Body of pancreas (tissue), 4 donors: ENCODE results near the gene TMEM72.

Experiments
- POLR2A ChIP-seq, 3 donors: fragments of 450-650 bp; IDR thresholded peaks; one replicate each; pipeline ENCODE4 v1.6.1; 2016; ENCODE audit warnings: antibody characterized with exemption in 3 of 3, mild to moderate bottlenecking in 2 of 3
- TF ChIP-seq, protein P1 (sequence below), 7 experiments: fragments of 450-650 bp in 4 of 7; fragments of 200-600 bp in 3 of 7; sonication (generic) in 3 of 7; IDR thresholded peaks; one replicate each; pipeline ENCODE4 v1.5.1; 2016 to 2019; ENCODE audit warnings: antibody characterized with exemption in 7 of 7

DNA sequence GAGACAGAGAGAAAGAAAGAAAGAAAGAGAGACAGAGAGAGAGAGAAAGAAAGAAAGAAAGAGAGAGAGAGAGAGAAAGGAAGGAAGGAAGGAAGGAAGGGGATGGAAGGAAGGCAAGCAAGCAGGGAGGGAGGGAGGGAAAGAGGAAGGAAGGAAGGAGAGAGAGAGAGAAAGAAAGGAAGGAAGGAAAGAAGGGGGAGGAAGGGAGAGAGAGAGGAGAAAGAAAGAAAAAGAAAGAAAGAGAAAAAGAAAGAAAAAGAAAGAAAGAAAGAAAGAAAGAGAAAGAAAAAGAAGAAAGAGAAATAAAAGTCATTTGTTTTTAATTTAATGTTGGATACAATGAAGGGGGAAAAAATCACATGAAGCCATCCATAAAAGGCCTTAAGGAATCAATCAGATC is 43.8 kb downstream of the TMEM72 start:
- TF ChIP-seq, protein P1, sequence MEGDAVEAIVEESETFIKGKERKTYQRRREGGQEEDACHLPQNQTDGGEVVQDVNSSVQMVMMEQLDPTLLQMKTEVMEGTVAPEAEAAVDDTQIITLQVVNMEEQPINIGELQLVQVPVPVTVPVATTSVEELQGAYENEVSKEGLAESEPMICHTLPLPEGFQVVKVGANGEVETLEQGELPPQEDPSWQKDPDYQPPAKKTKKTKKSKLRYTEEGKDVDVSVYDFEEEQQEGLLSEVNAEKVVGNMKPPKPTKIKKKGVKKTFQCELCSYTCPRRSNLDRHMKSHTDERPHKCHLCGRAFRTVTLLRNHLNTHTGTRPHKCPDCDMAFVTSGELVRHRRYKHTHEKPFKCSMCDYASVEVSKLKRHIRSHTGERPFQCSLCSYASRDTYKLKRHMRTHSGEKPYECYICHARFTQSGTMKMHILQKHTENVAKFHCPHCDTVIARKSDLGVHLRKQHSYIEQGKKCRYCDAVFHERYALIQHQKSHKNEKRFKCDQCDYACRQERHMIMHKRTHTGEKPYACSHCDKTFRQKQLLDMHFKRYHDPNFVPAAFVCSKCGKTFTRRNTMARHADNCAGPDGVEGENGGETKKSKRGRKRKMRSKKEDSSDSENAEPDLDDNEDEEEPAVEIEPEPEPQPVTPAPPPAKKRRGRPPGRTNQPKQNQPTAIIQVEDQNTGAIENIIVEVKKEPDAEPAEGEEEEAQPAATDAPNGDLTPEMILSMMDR (IDR thresholded peaks at IDR 0.05) = no peak
- TF ChIP-seq POLR2A (IDR thresholded peaks at IDR 0.05) = no peak
